CD4-positive, alpha-beta T cell treated with Interleukin-4 for 4 hours (primary cell): Measurements from ENCODE around the gene COL23A1.
"Not testable (repeated sequence)": the region's sequence is repeated elsewhere in the genome, so short reads cannot be mapped to it uniquely, and the experiment has no call there.

Experiments used
- DNase-seq: peaks from one replicate; pipeline ENCODE4 v3.0.0-alpha.2; 2020

The COL23A1 gene

DNA sequence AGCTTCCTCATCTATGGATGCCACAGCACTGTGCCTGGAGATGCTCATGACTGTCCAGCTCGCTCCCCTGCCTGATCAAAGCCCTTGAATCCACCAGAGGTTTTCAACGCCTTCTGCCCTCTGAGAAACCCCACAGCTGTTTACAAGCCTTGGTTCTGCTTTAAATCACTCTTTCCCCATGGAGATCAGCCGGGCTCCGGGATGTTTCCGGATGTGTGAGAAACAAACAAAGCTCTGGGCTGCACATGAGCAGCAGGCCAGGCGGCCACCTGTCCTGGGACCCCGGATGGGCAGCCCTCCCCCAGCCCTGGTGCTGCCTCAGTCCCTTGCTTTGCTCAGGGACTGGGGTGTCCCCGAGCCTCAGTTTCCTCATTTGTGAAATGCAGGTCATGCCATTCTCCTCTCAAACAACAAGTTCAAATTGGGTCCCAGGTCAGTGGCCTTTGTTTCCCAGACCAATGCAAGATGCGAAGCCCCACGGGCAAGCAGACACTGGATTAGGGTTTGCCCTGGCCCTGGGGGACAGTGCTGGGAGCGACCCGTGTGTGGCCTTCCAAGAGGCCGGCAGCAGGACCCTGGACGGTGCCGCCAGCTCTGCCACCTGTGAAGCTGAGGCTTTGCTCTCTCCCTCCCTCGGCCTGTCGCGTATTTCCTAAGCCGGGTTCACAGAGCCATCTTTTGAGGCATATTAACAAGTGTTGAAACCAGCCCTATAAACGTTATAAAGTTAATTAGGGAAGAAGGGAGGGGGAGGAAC lies 315.2 kb downstream of the COL23A1 start:
- DNase-seq = no peak

DNA sequence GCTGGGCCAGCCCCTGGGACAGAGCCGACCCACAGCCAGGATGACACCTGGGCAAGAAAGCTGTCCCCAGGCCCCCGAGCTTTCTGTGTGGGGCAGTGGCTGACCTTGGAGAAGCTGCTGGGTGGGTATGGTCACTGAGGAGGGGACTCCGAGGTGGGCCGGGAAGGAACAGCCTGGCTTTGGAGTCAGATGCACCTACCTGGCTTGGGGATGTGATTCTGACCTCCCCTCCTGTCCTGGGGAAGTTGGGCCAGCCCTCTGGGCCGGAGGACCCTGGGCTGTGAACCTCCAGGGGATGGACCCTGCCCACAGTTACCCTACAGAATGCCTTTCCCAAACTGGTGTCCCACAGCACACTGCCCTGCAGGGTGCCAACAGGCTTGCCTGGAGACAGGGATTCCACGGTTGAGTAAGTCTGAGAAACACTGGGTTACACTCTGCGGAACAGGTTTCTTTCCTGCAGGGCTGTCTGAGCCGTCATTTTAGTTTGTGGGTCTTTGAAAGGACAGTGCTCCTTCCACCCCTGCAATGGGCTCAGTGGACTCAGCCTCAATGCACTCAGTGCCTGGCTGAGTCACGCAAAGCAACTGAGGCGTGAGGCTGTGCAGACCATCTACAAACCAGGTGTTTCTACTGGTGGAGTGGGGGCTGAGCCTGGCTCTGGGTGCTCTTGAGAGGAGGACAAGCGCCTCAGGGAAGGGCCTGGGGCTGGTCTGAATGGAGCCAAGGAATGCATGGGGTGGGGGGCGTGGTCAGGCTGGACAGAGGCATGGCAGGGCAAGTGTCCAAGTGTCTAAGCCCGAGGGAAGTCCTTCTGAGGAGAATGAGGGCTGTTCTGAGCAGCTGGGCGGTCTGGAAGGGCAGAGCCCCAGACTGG lies 316.3 kb downstream of the COL23A1 start:
- DNase-seq = no peak

DNA sequence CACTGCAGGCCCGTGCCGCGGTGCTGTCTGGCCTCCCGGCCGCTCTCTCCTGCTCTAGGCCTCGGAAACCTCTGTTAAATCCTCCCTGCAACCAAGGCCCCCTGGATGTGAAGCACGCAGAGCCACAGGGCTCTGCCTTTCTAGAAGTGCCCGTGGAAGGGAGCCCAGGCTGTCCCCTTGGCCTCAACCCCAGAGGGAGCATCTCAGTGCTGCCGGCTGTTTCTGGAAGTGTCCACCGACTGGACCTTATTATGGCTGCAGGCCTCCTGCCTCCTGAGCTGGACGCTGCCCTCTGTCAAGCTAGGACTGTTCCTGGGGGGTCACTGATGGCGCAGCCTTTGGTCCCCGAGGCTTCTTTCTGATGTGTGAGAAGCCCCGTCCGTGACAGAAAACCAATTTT lies 317.2 kb downstream of the COL23A1 start:
- no peak for DNase-seq

DNA sequence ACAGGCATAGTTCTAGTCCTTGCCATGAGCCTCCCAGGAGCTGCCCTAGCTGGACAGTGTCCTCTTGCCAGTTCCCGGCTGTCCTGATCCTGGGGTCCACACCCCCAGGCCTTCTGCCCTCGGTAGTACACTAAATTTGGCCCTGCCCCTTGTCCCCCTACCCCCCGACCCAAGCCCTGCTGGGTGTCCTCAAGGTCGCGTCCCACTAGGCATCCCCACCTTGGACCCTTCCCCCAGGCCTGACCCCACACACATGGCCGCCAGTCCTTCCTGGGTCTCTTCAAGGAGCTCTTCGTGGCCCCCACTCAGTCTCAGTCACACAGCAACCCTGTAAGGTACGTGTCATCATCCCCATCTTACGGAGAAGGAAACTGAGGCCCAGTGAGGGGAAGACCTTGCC lies 317.6 kb downstream of the COL23A1 start:
- DNase-seq = no peak

DNA sequence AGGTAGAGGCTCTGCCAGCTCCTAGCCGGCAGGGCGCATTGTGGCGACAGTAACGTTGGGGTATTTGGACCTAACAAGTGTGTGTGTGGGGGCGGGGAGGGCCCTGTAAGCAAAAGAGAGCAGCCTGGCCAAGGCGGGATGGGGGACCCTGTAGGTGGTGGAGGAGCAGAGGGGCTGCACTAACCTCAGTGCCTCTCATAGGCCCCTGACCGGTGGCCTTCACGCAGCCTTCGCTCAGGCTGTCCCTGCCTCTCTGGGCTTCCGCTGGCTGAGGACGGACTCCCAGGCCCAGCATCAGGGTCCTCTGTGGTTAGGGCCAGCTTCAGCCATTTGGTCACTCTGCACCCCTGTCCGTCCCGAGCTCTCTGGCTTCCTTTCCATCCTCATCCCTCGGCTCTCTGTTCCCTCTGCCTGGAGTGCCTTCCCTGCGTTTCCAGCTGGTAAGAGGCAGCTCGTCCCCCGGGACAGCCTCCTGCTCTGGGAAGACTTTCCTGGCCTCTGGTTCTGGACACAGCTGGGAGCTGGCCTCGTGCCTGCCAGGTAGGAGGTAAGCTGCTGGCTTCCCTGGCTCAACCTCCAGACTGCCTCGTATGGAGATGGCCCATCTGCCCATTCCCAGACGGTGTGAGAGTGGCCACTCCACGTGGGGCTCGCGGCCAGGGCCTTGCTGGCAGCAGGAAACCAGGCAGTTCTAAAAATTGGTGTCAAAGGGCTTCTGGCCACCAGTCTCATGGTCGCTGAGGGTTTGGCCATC lies 318.3 kb downstream of the COL23A1 start:
- DNase-seq = no peak

DNA sequence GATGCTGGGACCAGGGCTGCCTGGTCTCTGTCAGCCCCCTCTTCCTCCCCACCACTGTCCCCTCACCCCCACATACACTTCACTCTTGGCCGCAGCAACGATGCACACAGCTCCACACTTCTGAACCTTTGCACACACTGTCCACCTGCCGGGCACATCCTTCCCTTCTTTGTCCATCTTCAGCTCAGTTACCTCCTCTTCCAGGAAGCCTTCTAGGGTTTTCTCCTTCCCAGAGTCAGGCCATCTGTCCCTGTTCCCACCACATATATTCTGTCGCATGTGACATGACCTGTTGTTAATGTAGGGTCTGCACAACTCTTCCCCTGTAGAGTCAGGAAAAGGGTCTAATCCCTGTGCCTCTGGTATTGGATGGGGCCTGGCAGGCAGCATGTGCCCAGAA lies 319.0 kb downstream of the COL23A1 start:
- no peak for DNase-seq

DNA sequence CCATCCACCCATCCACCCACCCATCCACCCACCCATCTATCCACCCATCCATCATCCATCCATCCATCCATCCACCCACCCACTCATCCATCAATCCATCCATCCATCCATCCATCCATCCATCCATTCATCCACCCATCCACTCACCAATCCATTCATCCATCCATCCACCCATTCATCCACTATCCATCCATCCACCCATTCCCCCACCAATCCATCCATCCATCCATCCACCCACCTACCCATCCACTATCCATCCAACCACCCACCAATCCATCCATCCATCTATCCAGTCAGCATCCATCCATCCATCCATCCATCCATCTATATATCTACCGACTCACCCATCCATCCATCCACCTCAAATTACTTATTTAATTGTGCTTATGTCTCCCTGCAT lies 320.7 kb downstream of the COL23A1 start:
- DNase-seq = no peak

DNA sequence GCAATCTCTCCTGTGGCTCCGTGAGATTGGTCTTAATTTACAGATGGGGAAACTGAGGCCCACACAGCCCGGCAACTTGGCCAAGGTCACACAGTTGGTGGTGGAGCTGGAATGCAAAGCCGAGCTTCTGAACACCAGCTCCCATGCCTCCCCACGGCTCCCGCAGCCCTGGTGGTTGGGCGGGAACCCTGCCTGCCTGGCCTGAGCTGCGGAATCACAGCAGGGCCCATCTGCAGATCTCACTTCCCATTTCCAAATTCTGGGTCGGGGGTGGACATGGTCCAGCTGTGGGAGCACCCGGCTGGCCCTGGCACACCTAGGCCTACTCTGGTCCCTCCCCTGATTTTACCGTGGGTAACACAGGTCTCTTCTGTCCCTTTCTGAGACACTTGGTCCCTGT lies 322.3 kb downstream of the COL23A1 start:
- DNase-seq = no peak

DNA sequence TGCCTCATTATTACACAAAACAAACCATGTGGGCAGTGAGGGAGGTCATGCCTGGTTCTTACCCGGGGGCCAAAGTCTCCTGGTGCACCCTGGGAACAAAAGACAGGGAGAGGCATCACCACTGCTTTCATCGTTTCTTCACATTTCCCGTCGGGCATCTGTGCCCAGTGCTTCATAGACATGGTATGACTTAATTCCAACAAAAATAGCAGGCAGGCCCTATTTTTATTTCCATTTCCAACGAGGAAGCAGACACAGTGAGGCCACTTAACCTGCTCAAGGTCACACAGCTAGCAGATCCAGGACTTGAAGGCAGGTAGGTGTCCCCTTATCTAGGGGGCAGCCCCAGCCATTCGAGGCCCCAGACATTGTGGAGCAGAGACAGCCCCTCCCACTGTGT lies 322.9 kb downstream of the COL23A1 start:
- no peak for DNase-seq

DNA sequence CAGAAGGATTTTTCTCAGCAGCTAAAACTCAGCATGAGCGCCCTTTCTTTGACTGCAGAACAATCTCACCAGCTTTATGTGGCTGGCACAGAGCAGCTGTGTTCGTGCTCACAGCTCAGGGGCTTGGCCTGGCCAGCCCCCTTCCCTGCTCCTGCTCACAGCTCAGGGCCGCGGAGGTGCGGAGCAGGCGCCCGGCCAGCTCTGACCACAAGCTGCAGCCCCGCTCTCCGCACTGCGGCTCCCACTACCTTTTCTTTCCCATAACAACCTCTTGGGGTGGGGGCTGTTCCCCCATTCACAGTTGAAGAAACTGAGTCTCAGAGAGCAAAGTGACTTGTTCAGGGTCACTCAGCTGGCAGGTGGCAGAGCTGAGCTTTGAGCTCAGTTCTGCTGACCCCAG lies 323.6 kb downstream of the COL23A1 start:
- no peak for DNase-seq

DNA sequence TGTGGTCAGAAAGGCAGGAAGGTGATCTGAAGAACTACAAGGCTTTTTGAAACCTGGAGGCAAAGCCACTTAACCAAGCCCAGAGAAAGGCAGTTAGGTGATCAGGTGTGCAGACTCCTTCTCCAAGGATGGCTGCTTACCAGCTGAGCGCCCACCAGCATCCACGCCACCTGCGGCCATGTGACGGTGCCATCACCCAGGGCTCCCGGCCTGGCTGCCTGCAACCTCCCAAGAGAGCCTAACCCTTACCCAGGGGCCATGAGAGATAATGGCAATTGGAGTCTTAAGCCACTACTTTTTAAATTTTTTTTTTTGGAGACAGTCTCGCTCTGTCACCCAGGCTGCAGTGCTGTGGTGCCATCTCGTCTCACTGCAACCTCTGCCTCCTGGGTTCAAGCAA lies 324.4 kb downstream of the COL23A1 start:
- no peak for DNase-seq

DNA sequence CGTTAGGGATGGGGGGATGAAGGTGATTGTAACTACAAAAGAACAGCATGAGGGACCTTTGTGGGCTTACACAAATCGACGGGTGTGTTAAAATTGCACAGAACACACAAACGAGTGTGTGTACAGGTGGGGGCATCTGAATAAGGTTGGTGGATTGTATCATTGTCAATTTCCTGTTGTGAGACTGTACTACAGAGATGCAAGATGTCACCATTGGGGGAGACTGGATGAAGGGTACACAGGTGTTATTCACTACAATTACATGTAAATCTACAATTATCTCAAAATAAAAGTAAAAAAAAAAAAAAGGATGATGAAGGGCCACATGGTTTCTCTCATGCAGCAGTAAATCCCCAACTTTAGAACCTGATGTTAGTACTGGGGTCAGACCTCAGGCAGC lies 326.1 kb downstream of the COL23A1 start:
- DNase-seq = no peak

DNA sequence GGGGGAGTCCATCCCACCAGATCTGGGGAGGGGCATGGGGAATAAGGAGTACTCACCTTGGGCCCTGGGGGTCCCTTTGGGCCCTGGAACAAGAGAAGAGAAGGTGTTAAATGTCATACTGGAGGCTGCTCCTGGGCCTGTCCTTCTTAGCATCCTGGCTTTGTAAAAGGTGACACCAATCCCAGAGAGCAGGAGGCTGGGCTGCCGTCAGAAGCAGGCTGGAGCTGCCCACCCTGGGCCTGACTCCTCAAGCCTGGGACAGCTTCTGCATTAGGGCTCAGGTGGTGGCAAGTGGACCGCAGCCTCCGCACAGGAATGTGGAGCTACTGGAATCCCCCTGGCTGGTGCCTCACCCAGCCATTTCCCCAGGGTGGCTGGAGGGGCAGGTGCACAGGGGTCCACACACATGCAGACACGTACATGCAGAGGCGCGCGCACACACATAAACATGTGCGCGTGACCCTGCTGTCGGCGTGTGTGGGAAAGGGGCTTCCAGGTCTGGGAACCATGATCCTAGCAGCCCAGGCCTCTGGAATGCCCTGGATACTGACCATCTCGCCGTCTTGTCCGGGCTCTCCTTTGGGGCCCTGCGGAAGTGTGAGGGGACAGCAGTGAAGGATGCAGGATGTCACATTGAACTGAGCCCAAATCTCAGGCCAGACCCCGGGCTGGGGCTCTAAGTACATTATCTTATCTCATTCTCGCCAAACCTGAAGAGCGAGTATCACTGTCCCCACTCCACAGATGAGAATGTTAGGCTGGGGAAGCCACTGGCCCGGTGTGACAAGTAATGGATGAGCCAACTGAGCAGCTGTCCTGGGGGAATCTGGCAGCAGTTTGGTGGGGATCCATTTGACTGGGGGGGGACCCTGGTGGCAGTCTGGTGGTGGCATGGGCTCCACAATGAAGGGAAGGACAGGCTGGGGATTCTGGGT lies 328.3 kb downstream of the COL23A1 start:
- DNase-seq = no peak

DNA sequence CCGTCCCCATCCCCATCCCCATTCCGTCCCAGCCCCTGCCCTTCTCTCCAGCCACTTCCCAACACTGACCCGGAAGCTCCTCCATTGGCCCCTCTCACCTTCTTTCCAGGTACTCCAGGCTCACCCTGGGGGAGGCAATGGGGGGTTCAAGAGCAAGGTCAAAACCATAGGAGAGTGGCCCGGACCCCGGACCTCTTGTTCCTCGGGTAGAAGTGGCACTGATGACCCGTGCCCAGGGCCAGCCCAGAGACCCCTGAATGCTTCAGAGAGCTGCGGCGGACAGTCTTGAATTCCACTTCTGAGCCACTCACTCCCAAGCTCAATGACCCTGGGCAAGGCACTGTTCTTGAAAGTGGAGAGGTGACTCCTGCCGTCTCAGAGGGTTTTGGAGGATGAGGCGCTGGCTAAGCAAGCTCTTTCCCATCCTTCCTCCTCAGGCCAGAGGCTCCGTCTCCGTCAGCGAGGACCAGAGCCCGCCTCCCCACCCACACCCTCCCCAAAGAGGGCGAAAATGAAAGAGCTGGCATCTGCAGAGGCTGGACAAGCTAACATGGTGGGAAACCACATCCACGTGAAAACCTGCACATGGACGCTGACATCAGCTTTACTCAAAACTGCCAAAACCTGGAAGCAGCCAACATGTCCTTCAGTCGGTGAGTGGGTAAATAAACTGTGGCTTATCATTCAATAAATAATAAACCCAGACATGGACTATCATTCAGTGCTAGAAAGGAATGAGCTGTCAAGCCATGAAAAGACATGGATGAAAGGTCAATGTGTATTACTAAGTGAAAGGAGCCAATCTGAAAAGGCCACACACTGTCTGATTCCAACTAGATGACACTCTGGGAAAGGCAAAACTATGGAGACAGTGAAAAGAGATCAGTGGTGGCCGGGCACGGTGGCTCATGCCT lies 330.3 kb downstream of the COL23A1 start:
- no peak for DNase-seq

DNA sequence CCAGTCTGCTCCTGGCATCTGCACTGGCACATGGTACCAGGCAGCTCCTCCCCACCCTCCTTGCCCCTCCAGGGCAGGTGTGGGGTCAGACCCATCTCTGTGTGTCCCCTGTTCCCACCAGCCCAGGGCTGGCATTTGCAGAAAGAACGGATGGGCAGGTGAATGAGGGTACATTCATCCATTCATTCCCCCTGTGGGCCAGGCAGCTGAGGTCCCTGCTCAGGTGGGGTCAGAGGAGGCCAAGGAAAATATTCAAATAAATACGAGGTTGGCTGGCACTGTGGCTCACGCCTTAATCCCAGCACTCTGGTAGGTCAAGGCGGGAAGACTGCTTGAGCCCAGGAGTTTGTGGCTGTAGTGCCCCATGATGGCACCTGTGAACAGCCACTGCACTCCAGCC lies 332.5 kb downstream of the COL23A1 start:
- no peak for DNase-seq

DNA sequence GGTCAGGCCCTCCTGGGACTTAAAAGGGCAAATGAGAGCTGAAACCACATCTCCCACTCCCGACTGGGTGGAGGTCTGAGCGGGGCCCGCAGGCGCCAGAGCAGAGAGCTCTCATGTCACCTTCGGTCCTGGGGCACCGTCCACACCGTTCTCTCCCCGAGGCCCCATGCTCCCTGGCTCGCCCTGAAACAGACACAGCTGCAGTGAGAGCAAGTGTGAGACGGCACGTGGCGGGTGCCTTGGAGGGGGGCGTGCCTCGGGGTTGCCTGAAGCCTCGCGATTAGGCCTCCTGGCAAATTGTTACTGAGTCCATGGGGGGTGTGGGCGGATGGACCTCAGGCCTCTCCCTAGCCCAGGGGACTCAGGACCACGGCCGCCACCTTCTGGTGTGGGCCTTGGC lies 333.4 kb downstream of the COL23A1 start:
- no peak for DNase-seq

DNA sequence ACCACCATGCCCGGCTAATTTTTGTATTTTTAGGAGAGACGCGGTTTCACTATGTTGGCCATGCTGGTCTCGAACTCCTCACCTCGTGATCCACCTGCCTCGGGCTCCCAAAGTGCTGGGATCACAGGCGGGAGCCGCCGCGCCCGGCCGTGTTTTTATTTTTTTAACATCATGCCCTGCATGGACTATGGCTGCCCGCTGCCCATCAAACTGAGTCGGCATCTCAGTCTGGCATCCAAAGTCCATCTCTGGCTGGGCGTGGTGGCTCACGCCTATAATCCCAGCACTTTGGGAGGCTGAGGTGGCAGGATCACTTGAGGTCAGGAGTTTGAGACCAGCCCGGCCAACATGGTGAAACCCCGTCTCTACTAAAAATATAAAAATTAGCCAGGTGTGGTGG lies 336.6 kb downstream of the COL23A1 start:
- DNase-seq = not testable (repeated sequence)

DNA sequence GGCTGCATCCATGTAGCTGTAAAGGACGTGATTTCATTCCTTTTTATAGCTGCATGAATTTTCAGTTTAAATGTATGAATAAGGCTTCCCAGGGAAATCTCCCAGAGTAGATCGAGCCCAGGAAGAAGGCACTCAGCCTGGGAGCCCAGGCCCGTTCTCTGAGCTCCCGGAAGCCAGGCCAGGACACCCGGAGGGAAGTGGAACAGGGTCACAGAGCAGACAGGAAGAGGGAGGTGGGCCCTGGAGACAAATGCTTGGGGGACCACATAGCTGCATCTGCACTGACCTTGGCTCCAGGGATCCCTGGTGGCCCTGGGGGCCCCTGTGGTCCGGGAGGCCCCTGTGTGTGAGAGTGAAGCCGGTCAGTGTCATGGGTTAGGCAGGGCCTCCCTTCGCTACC lies 337.9 kb downstream of the COL23A1 start:
- DNase-seq = no peak

DNA sequence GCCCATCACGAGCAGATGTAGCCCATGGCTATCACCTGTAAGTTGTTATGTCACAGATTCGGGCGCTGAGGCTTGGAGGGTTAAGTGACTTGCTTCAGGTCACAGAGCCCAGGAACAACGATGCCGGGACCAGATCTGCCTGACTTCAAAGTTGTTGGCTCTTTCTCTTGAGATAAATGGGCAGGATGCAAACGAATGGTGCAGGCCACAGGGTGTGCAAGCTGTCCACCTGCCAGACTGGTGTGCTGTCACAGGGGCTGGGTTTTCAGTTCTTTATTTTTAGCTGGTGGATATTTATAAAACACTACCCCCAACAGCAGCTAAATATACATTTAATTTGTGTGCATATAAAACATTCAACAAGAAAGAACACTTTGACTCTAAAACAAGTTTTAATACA lies 339.9 kb downstream of the COL23A1 start:
- DNase-seq = no peak

DNA sequence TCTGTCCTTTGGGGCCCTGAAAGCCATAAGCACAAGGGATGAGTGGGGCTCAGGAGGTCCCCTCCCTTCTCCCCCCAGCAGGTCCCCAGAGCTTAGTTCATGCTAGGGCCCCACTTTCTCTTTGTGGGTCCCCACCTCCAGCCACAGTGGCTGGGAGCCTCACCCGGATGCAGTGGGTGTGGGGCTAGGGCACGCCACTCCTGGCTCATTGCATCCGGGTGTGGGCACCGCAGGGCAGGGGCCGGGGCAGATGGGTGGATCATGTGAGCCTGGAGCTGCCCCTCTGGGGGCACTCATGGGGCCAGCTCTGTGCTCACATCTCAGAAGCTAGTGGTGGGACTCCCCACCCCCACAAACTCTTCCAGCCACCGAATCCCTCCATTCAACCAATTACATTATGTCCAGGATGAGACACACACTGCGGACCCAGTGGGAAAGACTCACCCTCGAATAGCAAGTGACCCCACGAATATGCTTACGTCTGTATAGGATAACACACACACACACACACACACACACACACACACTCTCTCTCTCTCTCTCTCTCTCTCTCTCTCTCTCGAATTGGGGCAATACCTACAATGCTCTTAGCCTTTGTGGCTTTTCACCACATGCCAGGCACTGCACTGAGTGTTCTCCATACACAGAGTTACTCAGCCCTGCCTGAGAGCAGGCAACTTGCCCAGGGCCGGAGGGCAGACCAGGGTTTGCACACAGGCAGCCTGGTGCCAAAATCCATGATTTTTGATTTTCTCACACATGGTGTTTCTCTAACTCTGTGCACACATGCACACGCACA lies 340.8 kb downstream of the COL23A1 start:
- DNase-seq = peak; percentile 72

DNA sequence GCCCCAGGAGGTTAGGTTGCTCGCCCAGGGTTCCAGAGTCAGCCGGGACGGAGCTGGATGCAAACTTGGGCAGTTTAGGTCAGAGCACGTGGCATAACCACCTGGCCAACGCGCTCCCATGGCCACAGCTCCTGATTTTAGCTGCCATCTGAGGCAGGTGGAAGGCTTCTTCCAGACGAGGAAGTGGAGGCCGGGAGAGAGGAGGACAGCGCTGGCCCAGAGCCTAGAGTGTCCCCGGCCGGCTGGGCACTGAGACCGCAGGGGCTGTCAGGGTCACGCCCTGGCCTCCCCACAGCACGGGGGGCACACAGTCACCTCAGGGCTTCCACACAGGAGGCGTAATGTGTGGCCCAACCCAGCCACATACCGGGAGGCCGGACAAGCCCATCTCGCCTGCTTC lies 341.4 kb downstream of the COL23A1 start:
- DNase-seq = no peak
